C4-2B (cell line): ENCODE results near the gene PATJ.

Source experiments
- CTCF ChIP-seq: fragments of 450-650 bp; conservative IDR thresholded peaks from 2 replicates; pipeline ENCODE4 v1.5.1; 2017; ENCODE audit warnings: mild to moderate bottlenecking
- ZFX ChIP-seq: fragments of 450-650 bp; IDR thresholded peaks from 2 replicates; pipeline ENCODE4 v1.6.1; 2017

DNA sequence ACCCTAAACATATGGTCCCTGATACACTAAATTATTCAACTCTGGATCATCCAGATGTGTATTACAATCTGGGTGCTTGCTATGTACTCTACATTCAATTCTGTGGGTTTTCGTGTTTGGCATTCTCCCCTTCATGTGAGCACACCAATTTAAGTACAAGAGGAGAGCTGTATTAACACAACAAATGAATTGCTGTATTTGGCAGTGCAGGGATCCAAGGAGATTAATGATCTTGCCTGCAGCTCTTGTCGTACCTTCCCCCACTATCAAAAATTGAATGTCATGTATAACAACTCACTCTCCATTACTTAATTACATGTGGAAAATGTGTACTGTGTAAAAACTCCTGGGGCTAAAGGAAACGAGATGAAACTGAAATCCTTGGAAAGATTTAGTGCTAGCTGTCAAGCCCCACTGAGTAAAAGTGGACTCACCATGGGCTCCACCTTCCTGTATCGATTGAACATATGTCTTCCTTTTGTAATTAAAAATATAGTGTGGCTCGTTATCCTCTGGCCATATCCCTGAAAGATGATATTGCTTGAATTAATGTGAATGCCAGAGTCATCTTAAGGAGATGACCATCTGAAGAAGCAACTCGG is 280.2 kb downstream of the PATJ start:
- TF ChIP-seq CTCF (no peak), ZFX (no peak)
